ENCODE data around the gene ACADSB.

- TF ChIP-seq CTCF (conservative IDR thresholded peaks at IDR 0.05) (no peak), EZH2 (IDR thresholded peaks at IDR 0.05; ENCODE audit: low read depth) (no peak)
These were observed 64.4 kb downstream of the ACADSB start for GRCh38 chr10:123073187-123073586.
